K562 (cell line): ENCODE measurements around the gene POU1F1. TPM values are rescaled to one million over a fixed set of nuclear protein-coding genes. Genes with fewer than 3 reads are reported as not detected.

Experiments
- DEAF1 ChIP-seq: fragments of 450-650 bp; formaldehyde crosslinking; IDR thresholded peaks from 2 replicates; pipeline ENCODE4 v1.4.0; 2020; ENCODE audit warnings: mild to moderate bottlenecking, moderate library complexity
- FOS ChIP-seq: IDR thresholded peaks from 3 replicates; pipeline ENCODE4 v1.6.1; 2011; ENCODE audit not compliant: insufficient read length; ENCODE audit errors: extremely low read depth
- HCFC1 ChIP-seq: IDR thresholded peaks from 2 replicates; pipeline ENCODE4 v1.6.1; 2012; ENCODE audit warnings: low read depth, low read length, improper control_type of control experiment
- KLF1 ChIP-seq: fragments of 450-650 bp; IDR thresholded peaks from 2 replicates; pipeline ENCODE4 v1.6.1; 2016; ENCODE audit warnings: missing genetic modification characterization, missing compliant biosample characterization
- PBX2 ChIP-seq, 2 experiments: IDR thresholded peaks in 1 of 2; conservative IDR thresholded peaks in 1 of 2; 2 replicates each; pipeline ENCODE4 v1.6.1; 2016; ENCODE audit warnings: low read depth in 2 of 2, mild to moderate bottlenecking in 1 of 2, missing compliant biosample characterization in 1 of 2, missing genetic modification characterization in 1 of 2, moderate library complexity in 1 of 2
- PHF8 ChIP-seq: fragments of 200-600 bp; sonication (generic); IDR thresholded peaks from 2 replicates; pipeline ENCODE4 v1.6.1; 2012; ENCODE audit warnings: mixed run types, mild to moderate bottlenecking, inconsistent platforms, low read length, moderate library complexity, borderline replicate concordance
- polyA plus RNA-seq, 8 experiments: library from polyadenylated mRNA; depleted of rRNA in 4 of 8; stranded (reverse) in 5 of 8; unstranded in 3 of 8; fragments of >200 nt; fragmentation: Nextera tagmentation in 2 of 8; fragmentation: Illumina TruSeq in 1 of 8; extraction: Ambion mirVana in 2 of 8; extraction: Trizol in 1 of 8; gene quantifications; 2 replicates each; pipeline versions ENCODE4 v1.2.1 to v1.2.3, GENCODE V29; 2011 to 2014; ENCODE audit warnings: inconsistent platforms in 1 of 8, missing spikeins in 1 of 8
- total RNA-seq, 7 experiments: library from RNA; depleted of rRNA in 6 of 7; stranded (reverse); fragments of >200 nt in 6 of 7; fragmentation: Illumina TruSeq in 2 of 7; extraction: Trizol in 2 of 7; gene quantifications; 2 replicates each; pipeline versions ENCODE4 v1.2.1 to v1.2.3, GENCODE V29; 2011 to 2021; ENCODE audit warnings: low replicate concordance in 1 of 7
- TF ChIP-seq, protein P1 (sequence below): sonication (generic); formaldehyde crosslinking; IDR thresholded peaks from 2 replicates; pipeline ENCODE4 v1.8.0; 2022; ENCODE audit warnings: mild to moderate bottlenecking, missing genetic modification reagents

The POU1F1 gene
- total and polyA plus RNA-seq, 9 of the 15 experiments (the other 6 are each of a cell fraction or from before 2014, with no cell fraction given), result not detected

DNA sequence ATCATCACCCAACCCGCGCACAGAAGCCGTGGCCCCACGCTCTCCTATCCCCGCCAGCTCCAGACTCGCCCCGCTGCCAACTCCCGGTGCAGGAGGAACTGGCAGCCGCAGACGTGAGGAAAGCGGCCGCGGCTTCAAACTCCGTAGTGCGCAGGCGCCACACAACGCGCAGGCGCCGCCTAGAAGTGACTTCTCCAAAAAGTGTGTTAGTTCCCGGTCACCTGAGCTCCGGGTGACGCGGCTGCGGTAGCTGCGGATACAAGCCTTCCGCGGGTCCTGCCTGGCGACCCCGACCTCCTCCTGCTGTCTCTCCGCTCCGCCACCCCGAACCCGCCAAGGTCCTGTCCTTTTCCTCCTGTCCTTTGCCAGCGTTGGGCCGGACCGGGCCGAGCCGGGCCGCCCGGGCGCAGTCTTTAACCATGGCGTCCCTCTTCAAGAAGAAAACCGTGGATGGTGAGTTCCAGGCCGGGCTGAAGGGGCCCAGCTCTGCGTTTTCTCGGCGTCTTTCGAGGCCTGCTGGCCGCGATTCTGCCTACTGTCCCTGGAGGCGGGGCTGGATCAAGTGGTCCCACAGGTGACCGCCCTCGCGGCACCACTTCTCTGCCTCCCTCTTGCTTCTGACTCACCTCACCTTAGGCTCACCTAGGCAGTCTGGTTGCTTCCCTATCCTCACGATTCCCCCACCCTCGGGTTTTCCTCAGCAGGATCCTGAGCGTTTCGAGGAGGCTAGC lies 49.1 kb downstream of the POU1F1 start, which contains the start of gene CHMP2B (continued):
- no peak for TF ChIP-seq DEAF1
- TF ChIP-seq PHF8, result peak; percentile 78; the same call in 1 of the 2 replicates
- peak; percentile 65 for TF ChIP-seq HCFC1
- TF ChIP-seq, protein P1, sequence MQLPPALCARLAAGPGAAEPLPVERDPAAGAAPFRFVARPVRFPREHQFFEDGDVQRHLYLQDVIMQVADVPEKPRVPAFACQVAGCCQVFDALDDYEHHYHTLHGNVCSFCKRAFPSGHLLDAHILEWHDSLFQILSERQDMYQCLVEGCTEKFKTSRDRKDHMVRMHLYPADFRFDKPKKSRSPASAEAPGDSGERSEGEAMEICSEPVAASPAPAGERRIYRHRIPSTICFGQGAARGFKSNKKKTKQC (CRISPR knock-in tag), result no peak
- TF ChIP-seq KLF1 (tag), result no peak
- no peak for TF ChIP-seq PBX2 (CRISPR knock-in tag; IDR thresholded peaks at IDR 0.05; ENCODE audit: low read depth)
- TF ChIP-seq PBX2 (tag; conservative IDR thresholded peaks at IDR 0.05; ENCODE audit: low read depth), result 0 out of 2 replicates have a peak, but pooled peaks have one; percentile 4
- no peak for TF ChIP-seq FOS
